ENCODE measurements around the gene EIF5AL1.
A peak's percentile ranks its signal among the peaks of the same experiment; 100 is the strongest.
"Not testable (repeated sequence)": the region's sequence is repeated elsewhere in the genome, so short reads cannot be mapped to it uniquely, and the experiment has no call there.

Gene EIF5AL1

GRCh38 chr10:79511891-79512583 lies at the start of gene EIF5AL1:
EIF5AL1 (plus strand) TSS chr10:79512533; CDS start chr10:79512650, 117 bp downstream.
- DNase-seq (ENCODE audit: low spot score in 2 of 2); ATAC-seq; H3K27ac Mint-ChIP-seq; H3K9me3 Mint-ChIP-seq; H3K4me3 Mint-ChIP-seq; H3K4me1 Mint-ChIP-seq; H3K36me3 Mint-ChIP-seq: not testable (repeated sequence)

- ATAC-seq (no peak), DNase-seq (ENCODE audit: low spot score in 2 of 2) (no peak)
- no peaks in the 10 kb centered on the region for H3K4me1 Mint-ChIP-seq
- no peaks in the 10 kb centered on the region for H3K9me3 Mint-ChIP-seq
- H3K36me3 Mint-ChIP-seq: no peaks in the 10 kb centered on the region
- H3K4me3 Mint-ChIP-seq: no peak overlapping the region
- H3K27ac Mint-ChIP-seq: no peak overlapping the region
Measured at GRCh38 chr10:79463578-79464496, 48.5 kb upstream of the EIF5AL1 start.

- DNase-seq (ENCODE audit: low spot score in 2 of 2) (no peak), ATAC-seq (no peak)
- Mint-ChIP-seq H3K9me3 (no peaks in the 10 kb centered on the region), H3K4me3 (no peak overlapping the region), H3K36me3 (no peaks in the 10 kb centered on the region), H3K27ac (no peak overlapping the region), H3K4me1 (no peaks in the 10 kb centered on the region)
Measured at GRCh38 chr10:79465341-79465740, 47.0 kb upstream of the EIF5AL1 start.

GRCh38 chr10:79468015-79468560 lies 44.2 kb upstream of the EIF5AL1 start:
- Mint-ChIP-seq H3K27ac (no peak overlapping the region), H3K4me3 (no peak overlapping the region), H3K36me3 (no peaks in the 10 kb centered on the region), H3K4me1 (no peaks in the 10 kb centered on the region), H3K9me3 (no peaks in the 10 kb centered on the region)
- DNase-seq (ENCODE audit: low spot score in 2 of 2) (no peak), ATAC-seq (no peak)

- H3K9me3 Mint-ChIP-seq: no peaks in the 10 kb centered on the region
- peak overlapping the region; percentile 41 for H3K27ac Mint-ChIP-seq
- no peaks in the 10 kb centered on the region for H3K4me1 Mint-ChIP-seq
- no peak for ATAC-seq
- DNase-seq (ENCODE audit: low spot score in 2 of 2): no peak
- no peaks in the 10 kb centered on the region for H3K36me3 Mint-ChIP-seq
- no peak overlapping the region for H3K4me3 Mint-ChIP-seq
Measured at GRCh38 chr10:79468841-79469585, 43.3 kb upstream of the EIF5AL1 start.

- H3K27ac Mint-ChIP-seq: no peak overlapping the region
- DNase-seq (ENCODE audit: low spot score in 2 of 2): no peak
- no peak for ATAC-seq
- H3K36me3 Mint-ChIP-seq: no peaks in the 10 kb centered on the region
- H3K4me1 Mint-ChIP-seq: no peaks in the 10 kb centered on the region
- H3K9me3 Mint-ChIP-seq: no peaks in the 10 kb centered on the region
- H3K4me3 Mint-ChIP-seq: no peak overlapping the region
Measured at GRCh38 chr10:79470096-79470495, 42.2 kb upstream of the EIF5AL1 start.

GRCh38 chr10:79471776-79472175 lies 40.6 kb upstream of the EIF5AL1 start:
- H3K9me3 Mint-ChIP-seq: no peaks in the 10 kb centered on the region
- no peak overlapping the region for H3K4me3 Mint-ChIP-seq
- H3K27ac Mint-ChIP-seq: no peak overlapping the region
- ATAC-seq (no peak), DNase-seq (ENCODE audit: low spot score in 2 of 2) (no peak)
- H3K36me3 Mint-ChIP-seq: no peaks in the 10 kb centered on the region
- H3K4me1 Mint-ChIP-seq: no peaks in the 10 kb centered on the region

- no peak for ATAC-seq
- Mint-ChIP-seq H3K9me3 (no peaks in the 10 kb centered on the region), H3K36me3 (no peaks in the 10 kb centered on the region), H3K4me1 (no peaks in the 10 kb centered on the region), H3K4me3 (no peak overlapping the region), H3K27ac (no peak overlapping the region)
- no peak for DNase-seq (ENCODE audit: low spot score in 2 of 2)
Measured at GRCh38 chr10:79472449-79472848, 39.9 kb upstream of the EIF5AL1 start.

GRCh38 chr10:79472951-79473350 lies 39.4 kb upstream of the EIF5AL1 start:
- Mint-ChIP-seq H3K9me3 (no peaks in the 10 kb centered on the region), H3K27ac (no peak overlapping the region), H3K36me3 (no peaks in the 10 kb centered on the region), H3K4me1 (no peaks in the 10 kb centered on the region), H3K4me3 (no peak overlapping the region)
- DNase-seq (ENCODE audit: low spot score in 2 of 2) (no peak), ATAC-seq (no peak)

GRCh38 chr10:79473496-79474095 lies 38.7 kb upstream of the EIF5AL1 start:
- ATAC-seq: no peak
- no peak for DNase-seq (ENCODE audit: low spot score in 2 of 2)
- Mint-ChIP-seq H3K4me1 (no peaks in the 10 kb centered on the region), H3K36me3 (no peaks in the 10 kb centered on the region), H3K9me3 (no peaks in the 10 kb centered on the region), H3K27ac (no peak overlapping the region), H3K4me3 (no peak overlapping the region)

- H3K27ac Mint-ChIP-seq: no peak overlapping the region
- DNase-seq (ENCODE audit: low spot score in 2 of 2) (no peak), ATAC-seq (no peak)
- H3K4me3 Mint-ChIP-seq: no peak overlapping the region
- no peaks in the 10 kb centered on the region for H3K4me1 Mint-ChIP-seq
- no peaks in the 10 kb centered on the region for H3K36me3 Mint-ChIP-seq
- H3K9me3 Mint-ChIP-seq: no peaks in the 10 kb centered on the region
Measured at GRCh38 chr10:79475119-79475653, 37.1 kb upstream of the EIF5AL1 start.

GRCh38 chr10:79475877-79476276 lies 36.5 kb upstream of the EIF5AL1 start:
- Mint-ChIP-seq H3K4me1 (no peaks in the 10 kb centered on the region), H3K4me3 (no peak overlapping the region), H3K36me3 (no peaks in the 10 kb centered on the region), H3K9me3 (no peaks in the 10 kb centered on the region), H3K27ac (no peak overlapping the region)
- ATAC-seq (no peak), DNase-seq (ENCODE audit: low spot score in 2 of 2) (no peak)

- Mint-ChIP-seq H3K4me3 (no peak overlapping the region), H3K9me3 (no peaks in the 10 kb centered on the region)
Measured at GRCh38 chr10:79476645-79477044, 35.7 kb upstream of the EIF5AL1 start.

GRCh38 chr10:79477456-79477855 lies 34.9 kb upstream of the EIF5AL1 start:
- no peak for DNase-seq (ENCODE audit: low spot score in 2 of 2)
- Mint-ChIP-seq H3K36me3 (no peaks in the 10 kb centered on the region), H3K4me1 (no peaks in the 10 kb centered on the region), H3K27ac (no peak overlapping the region), H3K4me3 (no peak overlapping the region), H3K9me3 (no peaks in the 10 kb centered on the region)
- no peak for ATAC-seq

More at GRCh38 chr10:79476645-79477044, 35.7 kb upstream of the EIF5AL1 start:
- Mint-ChIP-seq H3K4me1 (no peaks in the 10 kb centered on the region), H3K27ac (no peak overlapping the region), H3K36me3 (no peaks in the 10 kb centered on the region)
- ATAC-seq (no peak), DNase-seq (ENCODE audit: low spot score in 2 of 2) (no peak)

Data from stimulated activated effector memory CD8-positive, alpha-beta T cell treated with anti-CD3 and anti-CD28 coated beads, Interleukin-12 subunit alpha, Interleukin-12 subunit beta, amount 100 ng/mL, for 72 hours (primary cell).